ENCODE results near the gene NACC1.

Gene NACC1

DNA sequence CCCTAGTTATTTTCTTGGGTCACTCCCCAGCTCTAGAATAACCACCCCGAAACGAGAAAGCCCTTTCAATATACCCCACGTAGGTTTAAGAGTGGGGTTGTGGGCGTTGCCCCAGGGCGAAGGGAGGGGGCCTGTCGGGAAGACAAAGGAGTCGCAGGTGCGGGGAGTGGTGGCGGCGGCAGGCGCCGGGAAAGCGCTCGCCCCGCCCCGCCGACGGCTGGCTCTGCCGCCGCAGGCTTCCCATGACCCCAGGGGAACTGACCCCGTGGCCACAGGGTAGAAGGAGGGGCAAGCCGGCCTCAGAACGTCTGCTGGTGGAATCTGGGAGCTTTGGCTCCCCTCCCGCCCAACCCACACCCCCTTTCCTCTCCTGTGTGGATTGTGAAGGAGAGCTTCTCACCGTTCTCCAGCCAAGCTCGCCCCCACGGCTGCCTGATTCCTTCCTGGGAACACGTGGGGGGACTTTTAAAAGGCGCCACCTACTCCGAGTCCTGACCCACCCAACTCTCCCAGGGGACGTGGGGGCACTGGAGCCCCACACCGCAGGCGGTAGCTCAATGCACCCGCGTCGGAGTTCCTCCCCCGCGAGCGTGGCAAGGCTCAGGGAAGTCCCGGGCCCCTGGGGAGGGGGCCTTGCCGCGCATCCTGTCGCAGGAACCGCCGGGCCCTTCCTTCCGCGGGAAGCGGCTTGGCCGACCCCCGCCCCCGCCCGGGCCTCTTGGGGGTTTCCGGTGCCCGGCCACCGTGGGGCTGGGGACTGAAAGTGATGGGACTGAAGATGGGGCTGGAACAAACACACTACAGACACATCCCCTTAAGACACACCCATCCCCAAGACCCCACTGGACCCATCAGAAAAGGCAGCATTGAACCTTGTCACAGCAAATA is 37.7 kb downstream of the NACC1 start:
- TF ChIP-seq POLR2AphosphoS5 (IDR thresholded peaks at IDR 0.05; ENCODE audit: low read depth): peak; percentile 72; the same call in 1 of the 2 replicates
- TF ChIP-seq, protein P1, sequence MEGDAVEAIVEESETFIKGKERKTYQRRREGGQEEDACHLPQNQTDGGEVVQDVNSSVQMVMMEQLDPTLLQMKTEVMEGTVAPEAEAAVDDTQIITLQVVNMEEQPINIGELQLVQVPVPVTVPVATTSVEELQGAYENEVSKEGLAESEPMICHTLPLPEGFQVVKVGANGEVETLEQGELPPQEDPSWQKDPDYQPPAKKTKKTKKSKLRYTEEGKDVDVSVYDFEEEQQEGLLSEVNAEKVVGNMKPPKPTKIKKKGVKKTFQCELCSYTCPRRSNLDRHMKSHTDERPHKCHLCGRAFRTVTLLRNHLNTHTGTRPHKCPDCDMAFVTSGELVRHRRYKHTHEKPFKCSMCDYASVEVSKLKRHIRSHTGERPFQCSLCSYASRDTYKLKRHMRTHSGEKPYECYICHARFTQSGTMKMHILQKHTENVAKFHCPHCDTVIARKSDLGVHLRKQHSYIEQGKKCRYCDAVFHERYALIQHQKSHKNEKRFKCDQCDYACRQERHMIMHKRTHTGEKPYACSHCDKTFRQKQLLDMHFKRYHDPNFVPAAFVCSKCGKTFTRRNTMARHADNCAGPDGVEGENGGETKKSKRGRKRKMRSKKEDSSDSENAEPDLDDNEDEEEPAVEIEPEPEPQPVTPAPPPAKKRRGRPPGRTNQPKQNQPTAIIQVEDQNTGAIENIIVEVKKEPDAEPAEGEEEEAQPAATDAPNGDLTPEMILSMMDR (IDR thresholded peaks at IDR 0.05; ENCODE audit: insufficient read depth, low read length): no peak
- TF ChIP-seq GABPA (IDR thresholded peaks at IDR 0.05; ENCODE audit: low read depth): peak; percentile 10; the same call in 1 of the 2 replicates
- peak; percentile 59; the same call in 1 of the 2 replicates for TF ChIP-seq SPI1 (IDR thresholded peaks at IDR 0.05; ENCODE audit: borderline replicate concordance, low read depth)
- Histone ChIP-seq H3K4me3 (replicated peaks; ENCODE audit: insufficient read depth, low read length) (peak overlapping the region; percentile 68), H3K27ac (replicated peaks) (peak overlapping the region; percentile 97), H3K27me3 (ENCODE audit: insufficient read depth, poor library complexity, severe bottlenecking) (no peaks in the 10 kb centered on the region)
- DNase-seq (ENCODE audit: low read depth in 1 of 2, low spot score in 1 of 2): peak; percentile 75 to 80

DNA sequence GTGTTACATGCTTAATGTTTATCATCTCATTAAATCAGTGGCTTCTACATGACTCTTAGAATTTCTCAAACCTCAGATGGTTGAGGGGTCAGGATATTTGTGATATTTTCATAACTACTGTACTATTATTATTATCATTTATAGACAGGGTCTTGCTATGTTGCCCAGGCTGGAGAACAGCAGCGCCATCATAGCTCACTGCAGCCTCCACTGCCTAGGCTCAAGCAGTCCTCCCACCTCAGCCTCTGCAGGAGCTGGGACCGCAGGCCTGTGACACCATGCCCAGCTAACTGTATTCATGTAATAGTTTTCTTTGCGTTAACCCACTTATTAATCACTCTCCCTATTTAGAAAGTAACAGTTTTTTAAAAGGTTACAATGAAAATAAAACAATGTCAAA is 41.6 kb downstream of the NACC1 start:
- H3K4me3 ChIP-seq (replicated peaks; ENCODE audit: insufficient read depth, low read length): no peak overlapping the region
- DNase-seq (ENCODE audit: low read depth in 1 of 2, low spot score in 1 of 2): no peak
- H3K27me3 ChIP-seq (ENCODE audit: insufficient read depth, poor library complexity, severe bottlenecking): no peaks in the 10 kb centered on the region
- H3K27ac ChIP-seq (replicated peaks): no peak overlapping the region
- TF ChIP-seq, protein P2, sequence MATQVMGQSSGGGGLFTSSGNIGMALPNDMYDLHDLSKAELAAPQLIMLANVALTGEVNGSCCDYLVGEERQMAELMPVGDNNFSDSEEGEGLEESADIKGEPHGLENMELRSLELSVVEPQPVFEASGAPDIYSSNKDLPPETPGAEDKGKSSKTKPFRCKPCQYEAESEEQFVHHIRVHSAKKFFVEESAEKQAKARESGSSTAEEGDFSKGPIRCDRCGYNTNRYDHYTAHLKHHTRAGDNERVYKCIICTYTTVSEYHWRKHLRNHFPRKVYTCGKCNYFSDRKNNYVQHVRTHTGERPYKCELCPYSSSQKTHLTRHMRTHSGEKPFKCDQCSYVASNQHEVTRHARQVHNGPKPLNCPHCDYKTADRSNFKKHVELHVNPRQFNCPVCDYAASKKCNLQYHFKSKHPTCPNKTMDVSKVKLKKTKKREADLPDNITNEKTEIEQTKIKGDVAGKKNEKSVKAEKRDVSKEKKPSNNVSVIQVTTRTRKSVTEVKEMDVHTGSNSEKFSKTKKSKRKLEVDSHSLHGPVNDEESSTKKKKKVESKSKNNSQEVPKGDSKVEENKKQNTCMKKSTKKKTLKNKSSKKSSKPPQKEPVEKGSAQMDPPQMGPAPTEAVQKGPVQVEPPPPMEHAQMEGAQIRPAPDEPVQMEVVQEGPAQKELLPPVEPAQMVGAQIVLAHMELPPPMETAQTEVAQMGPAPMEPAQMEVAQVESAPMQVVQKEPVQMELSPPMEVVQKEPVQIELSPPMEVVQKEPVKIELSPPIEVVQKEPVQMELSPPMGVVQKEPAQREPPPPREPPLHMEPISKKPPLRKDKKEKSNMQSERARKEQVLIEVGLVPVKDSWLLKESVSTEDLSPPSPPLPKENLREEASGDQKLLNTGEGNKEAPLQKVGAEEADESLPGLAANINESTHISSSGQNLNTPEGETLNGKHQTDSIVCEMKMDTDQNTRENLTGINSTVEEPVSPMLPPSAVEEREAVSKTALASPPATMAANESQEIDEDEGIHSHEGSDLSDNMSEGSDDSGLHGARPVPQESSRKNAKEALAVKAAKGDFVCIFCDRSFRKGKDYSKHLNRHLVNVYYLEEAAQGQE (IDR thresholded peaks at IDR 0.05; ENCODE audit: insufficient replicate concordance, low read depth): no peak

DNA sequence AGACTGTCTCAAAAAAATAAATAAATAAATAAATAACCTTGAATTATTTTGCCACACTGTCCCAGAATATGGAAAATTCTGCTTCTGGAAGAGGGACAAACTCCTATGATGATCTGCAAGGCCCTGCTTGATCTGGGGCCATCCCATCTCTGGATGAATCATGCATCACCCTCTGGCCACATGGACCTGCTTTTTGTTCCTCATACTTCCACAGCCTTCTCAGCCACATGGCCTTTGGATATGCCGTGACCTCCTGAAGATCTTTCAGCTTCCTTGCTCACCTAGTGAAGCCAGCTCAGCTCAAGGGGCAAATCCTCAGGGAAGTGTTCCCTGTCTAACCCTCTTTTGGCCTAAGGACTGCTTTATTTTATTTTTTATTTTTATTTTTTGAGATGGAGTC is 42.5 kb downstream of the NACC1 start:
- H3K27me3 ChIP-seq (ENCODE audit: insufficient read depth, poor library complexity, severe bottlenecking): no peaks in the 10 kb centered on the region
- DNase-seq (ENCODE audit: low read depth in 1 of 2, low spot score in 1 of 2): no peak
- no peak overlapping the region for H3K27ac ChIP-seq (replicated peaks)
- TF ChIP-seq GABPA (IDR thresholded peaks at IDR 0.05; ENCODE audit: low read depth): no peak
- TF ChIP-seq, protein P1 (IDR thresholded peaks at IDR 0.05; ENCODE audit: insufficient read depth, low read length): no peak
- TF ChIP-seq, protein P2 (IDR thresholded peaks at IDR 0.05; ENCODE audit: insufficient replicate concordance, low read depth): no peak
- no peak overlapping the region for H3K4me3 ChIP-seq (replicated peaks; ENCODE audit: insufficient read depth, low read length)

DNA sequence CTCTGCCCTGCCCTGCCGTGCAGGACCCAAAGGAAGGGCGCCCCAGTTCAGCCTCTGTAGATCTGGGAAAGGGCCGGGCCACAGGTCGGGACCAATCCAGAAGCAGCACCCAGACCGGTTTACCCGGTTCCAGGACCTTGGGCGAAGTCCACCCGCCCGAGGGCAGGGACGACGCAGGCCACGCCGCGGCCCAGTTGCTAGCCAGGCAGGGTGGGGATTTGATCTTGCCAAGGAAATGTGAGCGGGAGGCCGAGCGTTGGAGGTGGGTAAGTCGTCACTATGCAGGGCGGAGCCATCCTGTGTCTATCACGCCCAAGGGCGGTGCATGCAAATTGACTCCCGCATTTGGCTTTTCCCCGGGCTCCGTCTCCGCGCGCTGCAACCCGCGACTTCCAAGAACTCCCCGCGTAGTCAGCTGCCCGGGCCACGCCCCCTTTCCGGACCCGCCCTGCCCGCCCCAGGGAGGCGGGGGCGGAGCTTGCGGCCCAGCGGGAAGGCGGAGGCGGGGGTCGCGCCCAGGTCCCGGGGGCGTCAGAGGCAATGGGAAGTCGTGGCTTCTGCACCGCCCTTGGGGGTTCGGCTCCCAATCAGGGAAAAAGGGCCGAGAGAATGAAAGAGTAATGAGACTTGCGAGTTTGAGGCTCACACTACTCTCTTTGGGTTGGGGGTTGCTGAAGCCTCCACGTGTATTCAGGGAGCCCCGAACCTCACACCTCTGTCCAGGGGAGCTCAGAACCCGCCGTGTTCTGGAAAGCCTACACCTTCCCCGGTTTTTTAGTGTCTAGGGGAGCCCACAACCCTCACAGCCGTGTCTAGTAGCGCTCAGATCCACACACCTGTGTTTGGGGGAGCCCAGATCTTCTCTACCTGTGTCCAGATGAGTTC is 44.9 kb downstream of the NACC1 start:
- no peak; the same call in 1 of the 2 replicates for TF ChIP-seq POLR2AphosphoS5 (IDR thresholded peaks at IDR 0.05; ENCODE audit: low read depth)
- no peak for TF ChIP-seq SPI1 (IDR thresholded peaks at IDR 0.05; ENCODE audit: borderline replicate concordance, low read depth)
- TF ChIP-seq, protein P1 (IDR thresholded peaks at IDR 0.05; ENCODE audit: insufficient read depth, low read length): no peak
- TF ChIP-seq GABPA (IDR thresholded peaks at IDR 0.05; ENCODE audit: low read depth): no peak
- TF ChIP-seq, protein P2 (IDR thresholded peaks at IDR 0.05; ENCODE audit: insufficient replicate concordance, low read depth): no peak
- peak overlapping the region; percentile 69 for H3K27ac ChIP-seq (replicated peaks)
- H3K4me3 ChIP-seq (replicated peaks; ENCODE audit: insufficient read depth, low read length): peak overlapping the region; percentile 29

More for the DNA sequence above, 44.9 kb downstream of the NACC1 start:
- H3K27me3 ChIP-seq (ENCODE audit: insufficient read depth, poor library complexity, severe bottlenecking): no peaks in the 10 kb centered on the region
- peak; percentile 79 to 96 for DNase-seq (ENCODE audit: low read depth in 1 of 2, low spot score in 1 of 2)
